ENCODE measurements around the gene TMEM80.

Gene TMEM80

GRCh38 chr11:694563-695287 is 891 bp upstream of the TMEM80 start, which contains the start of gene DEAF1:
TSS of gene DEAF1 (minus strand) at chr11:695222. CDS start at chr11:695047, 175 bp downstream.
- intact Hi-C loops (cut with DNase I; ENCODE audit: low total_unique reads) = no loop called here
- peaks cover 0 to 12% (median 2%) of the 10 kb centered on the region in 3 donors for H3K36me3 ChIP-seq

GRCh38 chr11:695288-695537 is 403 bp upstream of the TMEM80 start:
- intact Hi-C loops (cut with DNase I; ENCODE audit: low total_unique reads) = no loop called here
- Histone ChIP-seq H3K4me3 (peak overlapping the region; percentile 93 to 94), H3K27ac (peak overlapping the region; percentile 95 to 99), H3K36me3 (peaks cover 0 to 15% (median 0%) of the 10 kb centered on the region in 3 donors), H3K4me1 (peaks cover 0 to 54% (median 33%) of the 10 kb centered on the region in 4 donors), H3K27me3 (no peaks in the 10 kb centered on the region), H3K9me3 (no peaks in the 10 kb centered on the region)
- TF ChIP-seq CTCF (IDR thresholded peaks at IDR 0.05) = no peak
- DNase-seq = no peak

More at GRCh38 chr11:694563-695287, 891 bp upstream of the TMEM80 start, which contains the start of gene DEAF1:
- Histone ChIP-seq H3K4me3 (peak within 1 kb of the TSS; percentile 93 to 94), H3K27me3 (no peaks in the 10 kb centered on the region), H3K27ac (peak within 1 kb of the TSS; percentile 95 to 99), H3K9me3 (no peaks in the 10 kb centered on the region), H3K4me1 (peaks cover 0 to 54% (median 33%) of the 10 kb centered on the region in 4 donors)
- DNase-seq = peak; percentile 98 to 99
- TF ChIP-seq CTCF (IDR thresholded peaks at IDR 0.05) = no peak

GRCh38 chr11:696955-697491 is 1.4 kb downstream of the TMEM80 start:
- peaks cover 0 to 51% (median 33%) of the 10 kb centered on the region in 4 donors for H3K4me1 ChIP-seq
- H3K9me3 ChIP-seq = no peaks in the 10 kb centered on the region
- peak overlapping the region; percentile 95 to 99 for H3K27ac ChIP-seq
- no peak for DNase-seq
- peaks cover 0 to 22% (median 10%) of the 10 kb centered on the region in 3 donors for H3K36me3 ChIP-seq
- no peak for TF ChIP-seq CTCF (IDR thresholded peaks at IDR 0.05)
- H3K4me3 ChIP-seq = peak overlapping the region; percentile 93 to 94
- H3K27me3 ChIP-seq = no peaks in the 10 kb centered on the region
- intact Hi-C loops (cut with DNase I; ENCODE audit: low total_unique reads) = no loop called here

- H3K4me1 ChIP-seq = peaks cover 0 to 48% (median 40%) of the 10 kb centered on the region in 4 donors
- no peak overlapping the region for H3K4me3 ChIP-seq
These were observed 2.2 kb downstream of the TMEM80 start for GRCh38 chr11:697811-698311.

GRCh38 chr11:698493-699115 is 3.0 kb downstream of the TMEM80 start:
- no peak for DNase-seq
- Histone ChIP-seq H3K36me3 (peaks cover 0 to 25% (median 21%) of the 10 kb centered on the region in 3 donors), H3K4me1 (peaks cover 0 to 48% (median 41%) of the 10 kb centered on the region in 4 donors), H3K27ac (peak overlapping the region; percentile 11 to 95), H3K9me3 (no peaks in the 10 kb centered on the region), H3K4me3 (no peak overlapping the region), H3K27me3 (no peaks in the 10 kb centered on the region)
- no peak for TF ChIP-seq CTCF (IDR thresholded peaks at IDR 0.05)
- intact Hi-C loops (cut with DNase I; ENCODE audit: low total_unique reads) = no loop called here

More at GRCh38 chr11:697811-698311, 2.2 kb downstream of the TMEM80 start:
- DNase-seq = no peak
- Histone ChIP-seq H3K27ac (peak overlapping the region; percentile 95 to 99), H3K9me3 (no peaks in the 10 kb centered on the region), H3K27me3 (no peaks in the 10 kb centered on the region), H3K36me3 (peaks cover 0 to 25% (median 19%) of the 10 kb centered on the region in 3 donors)
- no peak for TF ChIP-seq CTCF (IDR thresholded peaks at IDR 0.05)
- intact Hi-C loops (cut with DNase I; ENCODE audit: low total_unique reads) = no loop called here

All from tibial artery (tissue), 4 donors.